Loucy (cell line): ENCODE measurements around the gene KRT34.
"Not testable (repeated sequence)": the region's sequence is repeated elsewhere in the genome, so short reads cannot be mapped to it uniquely, and the experiment has no call there.

Experiments
- EZH2phosphoT487 ChIP-seq: fragments of 200-600 bp; IDR thresholded peaks from 2 replicates; pipeline ENCODE4 v1.6.1; 2018; ENCODE audit warnings: antibody characterized with exemption, mild to moderate bottlenecking, moderate library complexity, borderline replicate concordance
- TF ChIP-seq, protein P1 (sequence below): fragments of 200-600 bp; sonication (generic); conservative IDR thresholded peaks from 2 replicates; pipeline ENCODE4 v1.5.1; 2014; ENCODE audit warnings: mild to moderate bottlenecking, antibody characterized with exemption, low read length

- TF ChIP-seq, protein P1, sequence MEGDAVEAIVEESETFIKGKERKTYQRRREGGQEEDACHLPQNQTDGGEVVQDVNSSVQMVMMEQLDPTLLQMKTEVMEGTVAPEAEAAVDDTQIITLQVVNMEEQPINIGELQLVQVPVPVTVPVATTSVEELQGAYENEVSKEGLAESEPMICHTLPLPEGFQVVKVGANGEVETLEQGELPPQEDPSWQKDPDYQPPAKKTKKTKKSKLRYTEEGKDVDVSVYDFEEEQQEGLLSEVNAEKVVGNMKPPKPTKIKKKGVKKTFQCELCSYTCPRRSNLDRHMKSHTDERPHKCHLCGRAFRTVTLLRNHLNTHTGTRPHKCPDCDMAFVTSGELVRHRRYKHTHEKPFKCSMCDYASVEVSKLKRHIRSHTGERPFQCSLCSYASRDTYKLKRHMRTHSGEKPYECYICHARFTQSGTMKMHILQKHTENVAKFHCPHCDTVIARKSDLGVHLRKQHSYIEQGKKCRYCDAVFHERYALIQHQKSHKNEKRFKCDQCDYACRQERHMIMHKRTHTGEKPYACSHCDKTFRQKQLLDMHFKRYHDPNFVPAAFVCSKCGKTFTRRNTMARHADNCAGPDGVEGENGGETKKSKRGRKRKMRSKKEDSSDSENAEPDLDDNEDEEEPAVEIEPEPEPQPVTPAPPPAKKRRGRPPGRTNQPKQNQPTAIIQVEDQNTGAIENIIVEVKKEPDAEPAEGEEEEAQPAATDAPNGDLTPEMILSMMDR = not testable (repeated sequence)
- not testable (repeated sequence) for TF ChIP-seq EZH2phosphoT487
These were observed at the start of gene KRT34 for GRCh38 chr17:41381943-41382342.
